Activated naive CD4-positive, alpha-beta T cell (primary cell): ENCODE data around the gene TMPRSS11E.
"Not testable (repeated sequence)": the region's sequence is repeated elsewhere in the genome, so short reads cannot be mapped to it uniquely, and the experiment has no call there.

ENCODE experiments used
- DNase-seq, 4 experiments: peaks; one replicate each; lab custom pipeline; 2025; lab: John Stamatoyannopoulos, UW

Gene TMPRSS11E, protein sequence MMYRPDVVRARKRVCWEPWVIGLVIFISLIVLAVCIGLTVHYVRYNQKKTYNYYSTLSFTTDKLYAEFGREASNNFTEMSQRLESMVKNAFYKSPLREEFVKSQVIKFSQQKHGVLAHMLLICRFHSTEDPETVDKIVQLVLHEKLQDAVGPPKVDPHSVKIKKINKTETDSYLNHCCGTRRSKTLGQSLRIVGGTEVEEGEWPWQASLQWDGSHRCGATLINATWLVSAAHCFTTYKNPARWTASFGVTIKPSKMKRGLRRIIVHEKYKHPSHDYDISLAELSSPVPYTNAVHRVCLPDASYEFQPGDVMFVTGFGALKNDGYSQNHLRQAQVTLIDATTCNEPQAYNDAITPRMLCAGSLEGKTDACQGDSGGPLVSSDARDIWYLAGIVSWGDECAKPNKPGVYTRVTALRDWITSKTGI

DNA sequence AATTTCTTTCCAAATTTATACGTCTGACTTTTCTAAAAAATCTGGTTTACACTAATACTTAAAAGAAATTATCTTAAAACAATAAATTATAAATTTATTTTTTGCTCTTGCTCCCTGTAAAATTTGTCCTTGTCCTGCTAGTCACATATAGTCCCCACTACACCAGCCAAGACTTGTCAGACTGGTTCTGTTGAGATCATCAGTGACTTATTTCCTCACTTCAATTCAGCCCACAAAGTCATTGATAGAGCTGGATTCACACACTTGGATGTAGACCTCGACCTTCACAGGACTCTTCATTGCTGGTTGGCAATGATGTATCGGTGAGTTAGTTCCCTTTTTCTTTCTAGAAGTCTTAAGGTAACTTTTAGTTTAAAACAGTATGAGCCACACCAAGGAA lies at the start of gene TMPRSS11E:
TMPRSS11E (plus strand) TSS at position 263 of the 400 bp plus-strand sequence; CDS start at position 313, 50 bp downstream.
- DNase-seq: no peak

DNA sequence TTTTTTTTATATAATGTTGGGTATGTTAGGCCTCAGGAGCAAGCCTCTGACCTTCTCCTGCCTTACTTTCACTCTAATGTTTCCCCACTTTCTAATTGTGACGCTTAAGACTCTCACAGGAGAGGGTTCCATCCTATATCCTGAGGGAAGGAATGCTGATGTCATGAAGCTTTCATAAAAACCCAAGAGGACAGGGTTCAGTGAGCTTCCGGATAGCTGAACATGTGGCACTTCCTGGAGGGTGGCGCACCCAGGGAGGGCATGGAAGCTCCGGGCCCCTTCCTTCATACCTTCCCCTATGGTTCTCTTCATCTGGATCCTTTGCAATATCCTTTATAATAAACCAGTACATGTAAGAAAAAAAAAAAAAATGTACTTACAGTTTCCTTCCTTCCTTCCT lies 48.0 kb upstream of the TMPRSS11E start:
- no peak for DNase-seq

DNA sequence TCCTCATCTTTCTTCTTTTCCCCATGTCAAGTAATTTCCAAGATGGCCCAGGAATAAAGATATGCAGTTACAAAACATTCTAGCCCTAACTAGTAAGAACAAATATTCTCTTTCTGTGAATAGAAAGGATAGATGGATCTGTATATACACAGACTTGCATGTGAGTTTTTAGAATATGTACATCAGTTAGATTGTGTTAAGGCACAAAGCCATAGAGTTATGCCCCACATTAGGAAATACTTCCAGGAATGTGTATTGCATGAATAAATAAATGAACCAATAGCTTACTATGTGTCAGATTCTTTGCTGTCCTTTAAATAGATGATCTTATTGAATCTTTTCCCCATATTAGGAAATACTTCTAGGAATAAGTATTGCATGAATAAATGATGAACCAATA lies 46.0 kb upstream of the TMPRSS11E start:
- DNase-seq: no peak

DNA sequence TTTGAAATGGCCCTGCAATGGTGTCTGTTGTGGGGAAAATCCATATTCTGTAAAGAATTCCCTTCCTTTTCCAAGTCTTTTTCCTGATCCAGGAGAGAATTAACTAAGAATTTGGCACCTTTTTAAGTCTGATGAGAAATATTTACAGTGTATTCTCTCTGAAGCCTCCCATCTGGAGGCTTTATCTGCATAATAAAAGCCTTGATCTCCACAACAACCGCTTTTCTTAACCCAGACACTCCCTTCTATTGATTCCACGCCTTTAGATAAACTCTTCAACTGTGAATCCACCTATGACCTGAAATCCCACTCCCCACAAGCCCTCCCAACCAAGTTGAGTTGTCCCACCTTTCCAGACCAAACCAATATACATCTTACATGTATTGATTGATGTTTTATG lies 43.1 kb upstream of the TMPRSS11E start:
- DNase-seq: no peak

DNA sequence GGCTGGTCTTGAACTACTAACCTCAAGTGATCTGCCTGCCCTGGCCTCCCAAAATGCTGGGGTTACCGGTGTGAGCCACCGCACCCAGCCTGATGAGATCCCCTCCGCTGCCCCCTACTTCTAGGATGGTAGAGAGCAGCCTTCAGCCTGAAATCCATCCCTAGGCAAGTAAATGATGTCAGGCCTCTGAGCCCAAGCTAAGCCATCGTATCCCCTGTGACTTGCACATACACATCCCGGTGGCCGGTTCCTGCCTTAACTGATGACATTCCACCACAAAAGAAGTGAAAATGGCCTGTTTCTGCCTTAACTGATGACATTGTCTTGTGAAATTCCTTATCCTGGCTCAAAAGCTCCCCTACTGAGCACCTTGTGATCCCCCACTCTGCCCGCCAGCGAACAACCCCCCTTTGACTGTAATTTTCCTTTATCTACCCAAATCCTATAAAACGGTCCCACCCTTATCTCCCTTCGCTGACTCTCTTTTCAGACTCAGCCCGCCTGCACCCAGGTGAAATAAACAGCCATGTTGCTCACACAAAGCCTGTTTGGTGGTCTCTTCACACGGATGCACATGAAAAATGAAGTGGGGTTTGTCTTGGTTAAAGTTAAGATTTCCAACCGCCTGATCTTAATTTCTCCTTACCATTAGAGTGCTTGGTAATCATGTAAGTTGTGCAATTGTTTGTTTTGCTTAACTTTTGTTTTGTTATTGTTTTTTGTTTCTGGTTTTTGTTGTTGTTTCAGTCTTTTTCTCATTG lies 41.4 kb upstream of the TMPRSS11E start:
- not testable (repeated sequence) for DNase-seq

DNA sequence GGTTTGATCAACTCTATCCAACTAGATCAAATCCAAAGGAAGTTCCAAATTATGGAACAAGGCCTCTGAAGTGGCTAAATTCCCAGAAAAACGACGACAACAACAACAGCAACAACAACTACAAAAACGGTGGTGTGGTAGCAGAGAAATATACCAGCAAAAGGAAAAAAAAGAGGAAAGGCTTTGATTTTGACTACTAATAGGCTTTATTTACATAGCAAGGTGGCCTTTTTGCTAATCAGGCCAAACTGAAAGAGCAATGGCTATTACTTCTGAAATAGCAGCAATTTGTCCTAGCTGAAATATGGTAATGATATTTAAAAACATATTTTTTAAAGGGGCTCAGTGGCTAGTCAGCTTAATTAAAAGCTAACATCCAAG lies 40.8 kb upstream of the TMPRSS11E start:
- DNase-seq: no peak

DNA sequence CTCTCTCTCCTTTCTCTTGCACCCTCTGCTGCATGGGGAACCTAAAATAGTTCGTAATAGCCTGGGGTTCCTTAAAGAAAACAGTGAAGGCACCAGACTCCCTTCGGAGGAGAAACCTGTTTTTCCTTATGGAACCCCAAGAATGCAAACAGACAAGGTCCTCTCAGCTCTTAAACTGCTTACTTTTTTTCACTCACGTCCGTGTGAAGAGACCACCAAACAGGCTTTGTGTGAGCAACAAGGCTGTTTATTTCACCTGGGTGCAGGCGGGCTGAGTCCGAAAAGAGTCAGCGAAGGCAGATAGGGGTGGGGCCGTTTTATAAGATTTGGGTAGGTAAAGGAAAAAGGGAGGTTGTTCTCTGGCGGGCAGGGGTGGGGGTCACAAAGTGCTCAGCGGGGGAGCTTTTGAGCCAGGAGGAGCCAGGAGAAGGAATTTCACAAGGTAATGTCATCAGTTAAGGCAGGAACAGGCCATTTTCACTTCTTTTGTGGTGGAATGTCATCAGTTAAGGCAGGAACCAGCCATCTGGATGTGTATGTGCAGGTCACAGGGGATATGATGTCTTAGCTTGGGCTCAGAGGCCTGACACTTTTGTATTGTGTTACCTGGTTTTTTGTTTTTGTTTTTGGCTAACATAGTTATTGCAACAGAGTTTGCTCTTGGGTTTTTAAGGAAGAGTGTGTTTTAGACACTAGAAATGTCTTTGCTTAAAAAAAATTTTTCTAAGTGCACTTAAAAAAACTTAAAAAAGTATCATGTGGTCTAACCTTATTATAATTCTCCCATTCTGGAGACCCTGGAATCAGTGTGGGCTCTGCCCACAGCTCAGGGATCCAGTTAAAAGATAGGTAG lies 40.0 kb upstream of the TMPRSS11E start:
- not testable (repeated sequence) for DNase-seq

DNA sequence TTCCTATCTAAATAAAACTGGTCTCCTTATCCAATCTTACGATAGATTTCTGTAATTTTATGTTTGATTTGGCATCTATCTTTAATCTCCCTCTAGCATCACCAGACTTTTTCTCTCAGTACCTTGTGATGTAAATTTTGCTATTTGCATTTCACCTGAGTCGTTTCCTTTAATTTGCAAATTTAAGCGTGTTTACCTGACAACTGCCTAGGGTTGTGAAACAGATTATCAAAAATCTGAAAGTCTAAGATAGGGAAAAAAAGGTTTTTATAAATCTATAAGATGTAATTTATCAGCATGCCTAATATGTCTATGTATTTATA lies 39.4 kb upstream of the TMPRSS11E start:
- no peak for DNase-seq

DNA sequence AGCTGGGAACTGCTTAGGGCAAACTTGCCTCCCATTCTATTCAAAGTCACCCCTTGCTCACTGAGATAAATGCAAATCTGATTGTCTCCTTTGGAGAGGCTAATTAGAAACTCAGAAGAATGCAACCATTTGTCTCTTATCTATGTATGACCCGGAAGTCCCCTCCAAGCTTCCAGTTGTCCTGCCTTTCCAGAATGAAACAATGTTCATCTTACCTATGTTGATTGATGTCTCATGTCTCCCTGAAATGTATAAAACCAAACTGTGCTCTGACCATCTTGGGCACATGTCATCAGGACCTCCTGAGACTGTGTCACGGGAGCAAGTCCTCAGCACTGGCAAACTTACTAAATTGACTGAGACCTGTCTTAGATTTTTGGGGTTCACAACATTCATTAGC lies 37.1 kb upstream of the TMPRSS11E start:
- no peak for DNase-seq

DNA sequence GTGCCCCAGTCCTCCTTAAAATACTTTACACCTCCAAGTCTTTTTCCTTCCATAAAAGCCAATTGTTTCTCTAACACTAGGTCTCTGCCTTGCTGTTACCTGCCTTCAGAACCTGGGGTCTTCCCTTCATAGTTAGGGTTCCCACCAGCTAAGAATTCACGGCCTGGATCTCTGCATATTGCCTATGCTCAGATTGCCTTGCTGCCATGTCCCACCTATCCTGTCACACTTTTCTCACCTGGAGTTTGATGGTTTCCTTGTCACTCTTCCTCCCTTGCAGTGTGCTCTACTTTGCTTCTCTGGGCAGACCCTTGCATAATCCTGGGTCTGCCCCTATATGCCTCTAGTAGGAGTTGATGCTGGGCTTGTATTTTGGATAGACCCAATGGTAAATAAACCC lies 36.6 kb upstream of the TMPRSS11E start:
- DNase-seq: no peak

DNA sequence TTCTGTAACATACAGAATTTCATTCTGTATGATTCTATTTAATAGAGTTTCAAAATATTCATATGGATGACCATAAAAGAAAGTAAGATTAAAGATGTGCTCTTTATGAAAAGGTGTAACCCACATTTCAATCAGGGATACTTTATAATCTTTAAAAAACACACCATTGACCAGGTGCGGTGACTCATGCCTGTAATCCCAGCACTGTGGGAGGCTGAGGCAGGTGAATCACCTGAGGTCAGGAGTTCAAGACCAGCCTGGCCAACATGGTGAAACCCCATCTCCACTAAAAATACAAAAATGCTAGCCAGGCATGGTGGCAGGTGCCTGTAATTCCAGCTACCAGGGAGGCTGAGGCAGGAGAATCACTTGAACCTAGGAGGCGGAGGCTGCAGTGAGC lies 35.2 kb upstream of the TMPRSS11E start:
- not testable (repeated sequence) for DNase-seq

DNA sequence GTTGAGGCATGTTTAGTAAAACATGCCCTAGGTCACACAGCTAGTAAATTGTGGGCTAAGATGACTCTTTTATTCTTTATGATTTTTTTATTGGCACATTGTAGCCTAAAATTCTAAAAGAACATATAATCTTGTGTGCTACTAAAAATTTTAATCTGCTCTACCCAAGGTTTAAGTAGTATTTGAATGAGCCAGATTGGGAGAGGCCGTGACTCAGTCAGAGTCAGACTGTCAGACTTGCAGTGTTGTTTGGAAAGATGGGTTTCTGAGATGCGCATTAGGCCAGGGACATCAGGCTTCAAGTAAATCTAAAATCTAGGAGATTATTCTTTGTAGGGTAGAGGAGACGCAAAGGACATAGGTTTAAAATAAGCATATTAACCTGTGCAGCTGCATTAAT lies 30.7 kb upstream of the TMPRSS11E start:
- DNase-seq: no peak

DNA sequence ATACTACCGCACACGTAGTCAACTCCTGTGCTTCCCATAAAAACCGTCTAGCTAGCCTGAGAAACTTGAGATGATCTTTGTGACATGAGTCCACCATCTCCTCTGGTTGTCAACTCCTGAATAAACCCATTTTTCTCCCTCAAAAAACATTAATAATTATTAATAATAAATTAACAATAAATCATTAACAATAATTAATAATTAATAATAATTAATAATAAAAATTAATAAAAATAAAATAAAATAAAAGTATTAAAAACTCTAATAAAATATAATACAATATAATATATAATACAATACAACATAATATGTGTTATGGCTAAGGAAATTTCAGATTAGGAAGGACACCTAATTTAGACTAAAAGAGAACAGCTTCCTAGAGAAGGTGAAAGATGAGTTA lies 20.7 kb upstream of the TMPRSS11E start:
- no peak for DNase-seq

DNA sequence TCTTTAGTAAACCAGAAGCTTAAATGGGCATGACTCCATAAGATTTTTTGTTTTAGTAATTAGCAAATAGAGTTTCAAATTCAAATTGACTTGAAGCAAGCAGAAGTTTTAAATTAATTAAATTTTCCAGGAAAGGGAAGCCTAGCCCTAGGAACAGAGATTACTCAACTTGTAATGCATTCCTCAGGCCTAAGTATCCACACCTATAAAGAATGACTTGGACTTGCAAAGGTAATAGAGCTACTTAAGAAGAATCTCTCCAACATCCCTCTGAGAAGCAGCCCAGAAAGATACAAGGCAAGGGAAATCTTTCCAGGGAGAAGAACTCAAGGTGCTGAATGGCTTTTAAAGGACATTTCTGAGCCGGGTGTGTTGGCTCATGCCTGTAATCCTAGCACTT lies 16.9 kb upstream of the TMPRSS11E start:
- DNase-seq: no peak

DNA sequence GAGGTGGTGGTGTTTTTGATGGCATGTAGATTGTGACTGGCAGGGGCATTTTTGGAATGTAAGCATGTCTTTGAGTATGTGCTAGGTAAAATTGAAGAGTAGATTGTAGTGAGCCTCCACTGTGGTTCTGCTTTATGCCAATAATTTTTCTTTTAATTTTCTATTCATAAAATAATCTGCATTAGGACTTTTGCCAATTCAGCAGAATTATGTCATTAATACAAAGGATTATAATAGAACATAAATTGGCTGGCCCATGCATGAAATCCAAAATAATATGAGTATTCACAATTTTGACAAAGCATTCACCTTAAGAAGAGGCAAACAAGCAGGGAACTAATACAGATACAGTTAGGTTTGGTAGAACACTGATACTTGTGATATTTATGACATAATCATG lies 14.9 kb upstream of the TMPRSS11E start:
- DNase-seq: no peak

DNA sequence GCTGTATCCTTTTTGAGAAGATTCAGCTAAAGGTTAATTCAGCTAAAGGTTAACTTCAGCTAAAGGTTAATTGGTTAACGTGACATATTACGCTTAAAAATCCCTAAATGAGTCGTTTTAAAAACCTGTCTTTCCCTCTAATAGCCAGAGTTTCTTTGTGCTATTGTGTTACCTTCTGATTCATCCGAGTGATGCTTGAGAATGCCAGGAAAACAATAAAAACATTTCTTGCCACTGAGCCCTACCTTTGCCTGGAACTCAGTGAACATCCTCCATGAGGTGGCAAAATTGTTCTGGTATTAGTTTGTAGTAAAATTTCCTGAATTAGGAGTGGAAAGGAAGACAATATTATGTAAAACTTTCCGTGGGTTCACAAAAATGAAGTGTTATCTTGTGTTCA lies 13.7 kb upstream of the TMPRSS11E start:
- DNase-seq: no peak

DNA sequence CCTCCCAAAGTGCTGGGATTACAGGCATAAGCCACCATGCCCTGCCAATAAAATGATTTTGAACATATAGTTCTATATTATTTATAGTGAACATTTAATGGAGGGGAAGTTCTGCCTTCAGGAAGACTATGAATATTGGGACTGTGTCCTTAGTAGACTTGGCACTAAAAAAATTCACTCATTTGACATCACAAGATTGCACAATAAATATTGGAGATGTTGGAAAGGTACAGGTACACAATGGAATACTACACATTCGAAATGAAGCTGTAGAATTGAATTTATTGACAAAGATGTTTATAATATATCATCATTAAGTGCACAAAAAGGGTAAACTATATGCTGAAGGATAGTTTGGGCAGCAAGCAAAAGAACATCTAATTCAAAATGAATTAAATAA lies 13.0 kb upstream of the TMPRSS11E start:
- no peak for DNase-seq

DNA sequence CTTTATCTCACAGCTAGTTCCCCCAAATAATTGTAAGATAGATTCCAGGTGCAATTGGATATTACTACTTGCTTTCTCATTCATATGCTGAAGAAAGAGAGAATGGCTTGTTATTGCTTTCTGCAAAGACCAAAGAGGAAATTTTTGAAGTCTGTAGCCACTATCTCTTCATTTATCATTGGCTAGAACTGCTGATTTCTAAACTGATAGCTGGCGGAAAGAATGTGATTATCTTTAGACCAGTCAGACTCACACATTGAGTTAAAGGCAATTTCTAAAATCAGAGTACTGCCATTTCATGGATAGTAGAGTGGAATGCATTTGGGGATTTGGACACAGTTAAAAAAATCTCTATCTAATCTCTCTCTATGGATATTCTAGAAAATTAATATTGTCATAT lies 12.4 kb upstream of the TMPRSS11E start:
- no peak for DNase-seq

DNA sequence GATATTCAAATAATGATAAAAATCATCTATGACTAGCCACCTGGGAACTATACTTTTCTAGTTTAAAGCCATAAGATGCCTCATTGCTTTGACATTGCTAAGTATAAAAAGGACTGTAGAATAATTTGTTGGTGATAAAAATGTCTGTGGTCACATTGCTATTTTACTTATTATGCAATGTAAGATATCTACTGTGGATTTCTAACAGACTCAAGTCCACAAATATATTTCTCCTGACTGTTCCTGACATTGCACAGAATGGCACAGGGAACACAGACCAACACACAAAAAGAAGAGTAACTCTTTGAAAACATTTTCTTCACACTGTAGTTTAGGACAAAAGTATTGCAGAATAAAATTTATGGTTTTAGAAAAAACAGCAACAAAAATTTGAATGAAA lies 2.2 kb upstream of the TMPRSS11E start:
- DNase-seq: no peak

DNA sequence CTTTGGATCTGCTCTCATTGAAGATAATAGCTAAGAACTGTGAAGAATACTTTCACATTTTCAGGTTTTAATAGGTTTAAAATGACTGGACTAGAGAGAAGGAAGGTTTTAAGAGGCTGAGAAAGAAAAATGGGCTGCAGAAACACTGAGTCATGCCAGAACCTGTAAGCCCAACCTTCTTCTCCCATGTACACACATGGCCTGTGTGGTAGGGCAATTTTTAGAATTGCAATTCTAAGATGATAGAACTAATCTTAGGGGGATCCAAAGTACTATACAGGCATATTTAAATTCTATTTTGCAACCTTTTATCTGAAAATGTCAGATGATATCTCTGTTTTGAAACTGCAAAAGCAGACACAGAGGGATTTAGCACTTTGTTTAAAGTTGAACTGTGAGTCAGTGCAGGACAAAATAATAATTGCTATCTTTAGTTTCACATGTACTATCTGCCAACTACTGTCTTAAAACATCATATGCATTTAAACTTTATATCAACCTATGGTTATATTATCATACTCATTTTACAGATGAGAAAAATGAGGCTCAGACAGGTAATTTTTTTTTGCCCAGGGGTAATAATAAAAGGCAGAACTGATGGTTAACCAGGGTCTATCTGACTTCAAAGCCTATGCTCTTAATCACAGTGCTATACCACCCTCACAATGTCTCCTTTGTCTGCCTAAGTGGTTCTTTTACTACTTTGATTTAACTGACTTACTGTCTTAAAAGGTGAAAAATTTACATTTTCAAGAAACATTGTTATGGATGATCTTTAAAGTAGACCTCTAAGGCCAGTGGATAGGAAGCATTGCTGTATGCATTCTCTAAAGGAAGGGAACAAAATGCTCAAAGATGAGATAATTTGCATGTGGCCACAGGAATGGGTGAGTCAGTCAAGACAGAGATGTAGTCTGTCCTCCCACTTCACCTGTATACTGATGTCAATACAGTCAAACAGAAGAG lies 4.3 kb downstream of the TMPRSS11E start:
- DNase-seq: no peak

DNA sequence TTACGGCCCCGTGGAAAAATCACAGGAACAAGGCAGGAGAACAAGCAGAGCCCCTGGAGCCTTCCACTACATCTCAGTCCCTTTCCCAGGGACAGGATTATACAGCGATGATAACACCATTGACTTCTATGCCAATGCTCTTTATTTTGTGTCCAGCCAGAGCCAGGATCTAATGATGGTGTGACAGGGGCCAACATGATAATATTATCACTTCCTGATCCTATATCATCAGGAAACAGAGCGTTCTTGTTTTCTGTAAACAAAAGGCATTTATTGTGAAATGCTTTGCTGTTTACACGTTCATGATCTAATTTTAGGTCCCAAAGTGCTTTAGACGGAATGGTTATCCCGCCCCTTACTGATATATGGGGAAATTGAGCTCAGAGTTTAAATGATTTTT lies 12.8 kb downstream of the TMPRSS11E start:
- DNase-seq: no peak

DNA sequence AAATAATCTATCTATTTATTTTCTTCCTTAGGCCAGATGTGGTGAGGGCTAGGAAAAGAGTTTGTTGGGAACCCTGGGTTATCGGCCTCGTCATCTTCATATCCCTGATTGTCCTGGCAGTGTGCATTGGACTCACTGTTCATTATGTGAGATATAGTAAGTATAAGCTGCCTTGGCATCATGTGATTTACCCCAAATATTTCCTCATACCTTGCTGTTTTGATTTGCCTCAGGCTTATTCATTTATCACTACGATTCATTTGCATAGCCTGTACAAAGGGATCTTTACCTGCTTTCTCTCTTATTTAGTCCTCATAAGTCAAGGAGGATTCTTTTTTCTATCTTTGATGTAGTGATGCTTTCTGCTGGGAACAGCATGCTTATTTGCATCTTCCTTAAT lies 14.5 kb downstream of the TMPRSS11E start:
- no peak for DNase-seq
